Measurements from ENCODE around the gene SLC30A1.

- TF ChIP-seq CTCF (IDR thresholded peaks at IDR 0.05) (no peak), POLR2A (IDR thresholded peaks at IDR 0.05) (no peak), POLR2AphosphoS5 (IDR thresholded peaks at IDR 0.05; ENCODE audit: insufficient read depth in 1 of 2, low read depth in 1 of 2) (no peak)
These were observed 43.6 kb downstream of the SLC30A1 start for GRCh38 chr1:211535346-211535745.
